Endothelial cell of umbilical vein (primary cell): ENCODE results near the gene PPM1H. TPM values are rescaled to one million over a fixed set of nuclear protein-coding genes. Genes with fewer than 3 reads are reported as not detected.

Experiments used
- BruUV-seq: library from RNA; stranded (reverse); fragments of 400-500 nt; replicated peaks from 2 replicates; lab custom pipeline; 2021; lab: Mats Ljungman, UMichigan
- CTCF ChIA-PET: fragments of 300-600, 350-600 bp; sonication (Branson Sonifier 250); formaldehyde crosslinking; loops from one replicate; lab custom pipeline; 2021; ENCODE audit warnings: antibody characterized with exemption, inconsistent platforms; lab: Charles Lee
- POLR2A ChIA-PET: fragments of 300-600, 350-600 bp; sonication (Branson Sonifier 250); formaldehyde crosslinking; loops from one replicate; lab custom pipeline; 2021; ENCODE audit warnings: antibody characterized with exemption, inconsistent platforms; lab: Charles Lee
- DNase-seq: peaks from one replicate; pipeline ENCODE4 v3.0.0-alpha.2; 2011; ENCODE audit warnings: low read depth, low spot score
- FAIRE-seq: peaks from 2 replicates; lab custom pipeline; 2011; peaks lifted over from hg19 to GRCh38; lab: Jason Lieb, UNC
- H2AFZ ChIP-seq: 2 replicates; pipeline ENCODE4 v1.6.0; 2012; ENCODE audit warnings: low read depth, low read length, control low read depth, inconsistent platforms
- H3K27ac ChIP-seq: 2 replicates; pipeline ENCODE4 v1.5.1; 2011; ENCODE audit warnings: low read depth, mild to moderate bottlenecking, control low read depth, low read length, moderate library complexity; ENCODE audit not compliant: insufficient read depth
- H3K27me3 ChIP-seq, 2 experiments: 2 replicates each; pipeline versions ENCODE4 v1.6.0 to v1.6.1; 2011; ENCODE audit warnings: low read length in 2 of 2, mixed read lengths in 1 of 2; ENCODE audit not compliant: control insufficient read depth in 2 of 2, insufficient read depth in 2 of 2
- H3K36me3 ChIP-seq, 2 experiments: 2 replicates in 1 of 2; 3 replicates in 1 of 2; pipeline ENCODE4 v1.5.1; 2011; ENCODE audit warnings: low read length in 2 of 2, mild to moderate bottlenecking in 1 of 2, moderate library complexity in 1 of 2; ENCODE audit not compliant: control insufficient read depth in 2 of 2, insufficient read depth in 2 of 2; ENCODE audit errors: extremely low read depth in 1 of 2
- H3K4me1 ChIP-seq: 3 replicates; pipeline ENCODE4 v1.5.1; 2011; ENCODE audit warnings: mild to moderate bottlenecking, low read length; ENCODE audit not compliant: control insufficient read depth, insufficient read depth; ENCODE audit errors: extremely low read depth
- H3K4me2 ChIP-seq: 2 replicates; pipeline ENCODE4 v1.6.1; 2011; ENCODE audit warnings: low read length, control low read depth, mixed read lengths; ENCODE audit not compliant: insufficient read depth
- H3K4me3 ChIP-seq, 3 experiments: fragments of 200-600 bp in 1 of 3; sonication (generic), shearing (Covaris generic) in 1 of 3; replicated peaks in 1 of 3; 2 replicates each; pipeline ENCODE4 v1.5.1; 2011 to 2016; ENCODE audit warnings: control low read depth in 3 of 3, low read length in 3 of 3, mild to moderate bottlenecking in 2 of 3, inconsistent platforms in 1 of 3, low read depth in 1 of 3, moderate library complexity in 1 of 3; ENCODE audit not compliant: insufficient read depth in 1 of 3
- H3K79me2 ChIP-seq: 2 replicates; pipeline ENCODE4 v1.6.0; 2012; ENCODE audit warnings: low read length, inconsistent platforms; ENCODE audit not compliant: control insufficient read depth, insufficient read depth
- H3K9ac ChIP-seq: replicated peaks from 2 replicates; pipeline ENCODE3; 2011; ENCODE audit warnings: low read length, control low read depth; ENCODE audit not compliant: insufficient read depth; ENCODE audit errors: extremely low read depth
- H3K9me1 ChIP-seq: replicated peaks from 3 replicates; pipeline ENCODE4 v1.6.0; 2011; ENCODE audit warnings: mild to moderate bottlenecking, low read length; ENCODE audit not compliant: control insufficient read depth, insufficient read depth; ENCODE audit errors: extremely low read depth
- H3K9me3 ChIP-seq: replicated peaks from 2 replicates; pipeline ENCODE4 v1.5.1; 2012; ENCODE audit warnings: low read length, inconsistent platforms; ENCODE audit not compliant: control insufficient read depth, insufficient read depth
- H4K20me1 ChIP-seq: replicated peaks from 2 replicates; pipeline ENCODE3; 2011; ENCODE audit warnings: mild to moderate bottlenecking, low read length; ENCODE audit not compliant: control insufficient read depth, insufficient read depth; ENCODE audit errors: extremely low read depth
- EZH2 ChIP-seq: IDR thresholded peaks from 2 replicates; pipeline ENCODE4 v1.6.1; 2012; ENCODE audit warnings: borderline replicate concordance, low read depth, mild to moderate bottlenecking, moderate library complexity, low read length, inconsistent platforms; ENCODE audit not compliant: severe bottlenecking
- FOS ChIP-seq: IDR thresholded peaks from 2 replicates; pipeline ENCODE4 v1.6.1; 2011; ENCODE audit warnings: mild to moderate bottlenecking, low read length, moderate library complexity, borderline replicate concordance; ENCODE audit not compliant: insufficient read depth
- GATA2 ChIP-seq: IDR thresholded peaks from 2 replicates; pipeline ENCODE4 v1.7.0; 2011; ENCODE audit warnings: low read depth, mild to moderate bottlenecking, moderate library complexity, mixed read lengths, low read length; ENCODE audit not compliant: insufficient read length, insufficient read depth
- JUN ChIP-seq: IDR thresholded peaks from 2 replicates; pipeline ENCODE4 v1.6.1; 2011; ENCODE audit warnings: borderline replicate concordance, low read depth; ENCODE audit not compliant: insufficient read length, insufficient read depth
- MAX ChIP-seq: IDR thresholded peaks from 2 replicates; pipeline ENCODE4 v1.6.1; 2011; ENCODE audit not compliant: insufficient read depth, insufficient read length
- MYC ChIP-seq: IDR thresholded peaks from one replicate; pipeline ENCODE4 v1.6.1; 2011; ENCODE audit warnings: mild to moderate bottlenecking, low read depth, low read length
- POLR2A ChIP-seq: IDR thresholded peaks from 2 replicates; pipeline ENCODE4 v1.6.1; 2012; ENCODE audit warnings: low read depth, mild to moderate bottlenecking, control low read depth, low read length
- POLR2AphosphoS5 ChIP-seq: IDR thresholded peaks from 2 replicates; pipeline ENCODE4 v1.6.1; 2012; ENCODE audit warnings: low read depth, mild to moderate bottlenecking, control low read depth, low read length, moderate library complexity; ENCODE audit not compliant: insufficient read depth
- dilution Hi-C: fragments of 300-500 bp; cut with MboI; formaldehyde crosslinking; loops from one replicate; pipeline ENCODE4 v1.15.0; 2019; ENCODE audit warnings: low sequenced_read_pairs; ENCODE audit not compliant: extremely low pct_ligation_motif_present
- intact Hi-C: fragments of 100-400 bp; cut with micrococcal nuclease; formaldehyde crosslinking; loops from one replicate; pipeline ENCODE4 v1.10.0; 2022
- polyA plus RNA-seq, 4 experiments: library from polyadenylated mRNA; depleted of rRNA in 3 of 4; stranded (reverse) in 3 of 4; unstranded in 1 of 4; fragments of >200 nt; gene quantifications; 2 replicates each; pipeline versions ENCODE4 v1.2.1 to v1.2.3, GENCODE V29; 2011 to 2012; ENCODE audit warnings: missing spikeins in 1 of 4
- total RNA-seq: library from RNA; stranded (reverse); gene quantifications from 2 replicates; pipeline ENCODE4 v1.2.3, GENCODE V29; 2021
- TF ChIP-seq, protein P1 (sequence below), 2 donors: IDR thresholded peaks; 1 replicate in 1 of 2; 2 replicates in 1 of 2; pipeline ENCODE4 v1.5.1; 2011; ENCODE audit warnings: low read length in 2 of 2, mild to moderate bottlenecking in 2 of 2, moderate library complexity in 2 of 2, control low read depth in 1 of 2, inconsistent platforms in 1 of 2, low read depth in 1 of 2; ENCODE audit not compliant: insufficient read depth in 1 of 2; ENCODE audit errors: extremely low read depth in 1 of 2

Gene PPM1H
- total and polyA plus RNA-seq, 2 donors (not counting 3 experiments of a cell fraction or from before 2014, with no cell fraction given): 1.0 to 7.2 TPM

DNA sequence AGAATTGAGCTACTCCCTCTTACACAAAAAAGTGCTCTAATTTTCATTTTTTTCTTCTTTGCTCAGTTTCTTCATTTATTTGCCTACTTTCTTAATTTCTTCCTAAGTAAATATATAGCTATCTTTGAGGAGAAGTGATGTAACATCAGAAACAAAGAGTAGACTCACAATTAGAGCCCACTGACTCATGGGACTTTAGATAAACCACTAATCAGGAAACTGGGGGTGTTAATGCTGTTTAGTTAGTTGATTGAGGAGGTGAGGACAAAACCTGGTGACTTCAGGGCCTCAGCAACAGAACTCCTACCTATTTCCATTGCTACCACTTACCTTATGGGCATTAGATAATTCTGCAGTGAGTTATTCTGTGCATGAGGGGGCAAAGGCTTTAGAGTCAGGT, 316.6 kb downstream of the PPM1H start:
- no peak overlapping the region for H3K9ac ChIP-seq
- H3K27me3 ChIP-seq: no peaks in the 10 kb centered on the region
- H3K79me2 ChIP-seq: no peaks in the 10 kb centered on the region
- TF ChIP-seq FOS: no peak
- TF ChIP-seq POLR2A: no peak
- TF ChIP-seq EZH2: no peak
- TF ChIP-seq POLR2AphosphoS5: no peak
- no peak for TF ChIP-seq GATA2
- no peak for TF ChIP-seq JUN
- no peak for TF ChIP-seq MAX
- TF ChIP-seq, protein P1, sequence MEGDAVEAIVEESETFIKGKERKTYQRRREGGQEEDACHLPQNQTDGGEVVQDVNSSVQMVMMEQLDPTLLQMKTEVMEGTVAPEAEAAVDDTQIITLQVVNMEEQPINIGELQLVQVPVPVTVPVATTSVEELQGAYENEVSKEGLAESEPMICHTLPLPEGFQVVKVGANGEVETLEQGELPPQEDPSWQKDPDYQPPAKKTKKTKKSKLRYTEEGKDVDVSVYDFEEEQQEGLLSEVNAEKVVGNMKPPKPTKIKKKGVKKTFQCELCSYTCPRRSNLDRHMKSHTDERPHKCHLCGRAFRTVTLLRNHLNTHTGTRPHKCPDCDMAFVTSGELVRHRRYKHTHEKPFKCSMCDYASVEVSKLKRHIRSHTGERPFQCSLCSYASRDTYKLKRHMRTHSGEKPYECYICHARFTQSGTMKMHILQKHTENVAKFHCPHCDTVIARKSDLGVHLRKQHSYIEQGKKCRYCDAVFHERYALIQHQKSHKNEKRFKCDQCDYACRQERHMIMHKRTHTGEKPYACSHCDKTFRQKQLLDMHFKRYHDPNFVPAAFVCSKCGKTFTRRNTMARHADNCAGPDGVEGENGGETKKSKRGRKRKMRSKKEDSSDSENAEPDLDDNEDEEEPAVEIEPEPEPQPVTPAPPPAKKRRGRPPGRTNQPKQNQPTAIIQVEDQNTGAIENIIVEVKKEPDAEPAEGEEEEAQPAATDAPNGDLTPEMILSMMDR (IDR thresholded peaks at IDR 0.05; ENCODE audit: extremely low read depth in 1 of 2, insufficient read depth in 1 of 2, low read depth in 1 of 2, low read length in 2 of 2): no peak
- TF ChIP-seq MYC: no peak
- no peaks in the 10 kb centered on the region for H3K9me3 ChIP-seq
- no TSS peak for BruUV-seq
- no peaks in the 10 kb centered on the region for H4K20me1 ChIP-seq
- no peaks in the 10 kb centered on the region for H3K9me1 ChIP-seq
- H3K4me2 ChIP-seq: no peak overlapping the region
- DNase-seq: peak; percentile 68
- FAIRE-seq: no peak
- no peaks in the 10 kb centered on the region for H3K36me3 ChIP-seq
- H2AFZ ChIP-seq: no peak overlapping the region
- no peak overlapping the region for H3K27ac ChIP-seq
- intact Hi-C loops (no loop called here), dilution Hi-C loops (loop anchor here (25.0 kb wide), 1 partner anchor 169 kb away; no protein-coding TSS in a partner anchor)
- CTCF ChIA-PET: interaction anchor here (1.0 to 3.2 kb wide), 9 partner anchors 9 to 176 kb away, joined by 3 to 13 read pairs (median 5); no protein-coding TSS in a partner anchor
- POLR2A ChIA-PET: no interaction called here
- H3K4me1 ChIP-seq: peaks cover 12% of the 10 kb centered on the region
- no peak overlapping the region for H3K4me3 ChIP-seq
